ENCODE data around the gene PDE9A. TPM values are rescaled to one million over a fixed set of nuclear protein-coding genes. Genes with fewer than 3 reads are reported as not detected.

Gene PDE9A
- polyA plus RNA-seq, 2 of the 4 experiments (the other 2 are of a cell fraction), result 1.3 to 3.1 TPM

- H3K4me2 ChIP-seq, result no peak overlapping the region
- CTCF ChIA-PET, result no interaction called here
- H3K9me3 ChIP-seq, result no peaks in the 10 kb centered on the region
- no peak for DNase-seq (ENCODE audit: low read depth in 1 of 2, low spot score in 1 of 2)
- H3K4me3 ChIP-seq, result no peak overlapping the region
- no peak for FAIRE-seq
- ATAC-seq, result no peak
- 57% methylated on average over 6 of the region's 15 CpGs for WGBS (ENCODE audit: missing lambda C conversion rate)
- H3K27ac ChIP-seq, result no peak overlapping the region
- TF ChIP-seq BCL3 (IDR thresholded peaks at IDR 0.05), result no peak
- no peak for TF ChIP-seq EHF (CRISPR knock-in tag; IDR thresholded peaks at IDR 0.05)
- TF ChIP-seq EHMT2 (IDR thresholded peaks at IDR 0.05; ENCODE audit: low read depth), result no peak
- no peak for TF ChIP-seq NR3C1 (IDR thresholded peaks at IDR 0.05)
- TF ChIP-seq MYC (IDR thresholded peaks at IDR 0.05; ENCODE audit: borderline replicate concordance, low read length), result no peak
- no peak for TF ChIP-seq HES2 (IDR thresholded peaks at IDR 0.05)
- no peak for TF ChIP-seq CBX8 (IDR thresholded peaks at IDR 0.05)
- TF ChIP-seq REST (IDR thresholded peaks at IDR 0.05), result no peak
- no peak for TF ChIP-seq RFX5 (IDR thresholded peaks at IDR 0.05)
- TF ChIP-seq ZC3H11A (IDR thresholded peaks at IDR 0.05), result no peak
- no peak for TF ChIP-seq FOSB (CRISPR knock-in tag; IDR thresholded peaks at IDR 0.05)
- TF ChIP-seq TP53 (CRISPR knock-in tag; IDR thresholded peaks at IDR 0.05), result no peak
- TF ChIP-seq ELK1 (IDR thresholded peaks at IDR 0.05; ENCODE audit: low read depth, low read length), result no peak
- no peak for TF ChIP-seq GATA3 (IDR thresholded peaks at IDR 0.05; ENCODE audit: borderline replicate concordance)
- no peak for TF ChIP-seq ZSCAN20 (CRISPR knock-in tag; IDR thresholded peaks at IDR 0.05)
- no peak for TF ChIP-seq MAZ (IDR thresholded peaks at IDR 0.05; ENCODE audit: borderline replicate concordance, low read depth, low read length)
- no peak for TF ChIP-seq KDM5A (IDR thresholded peaks at IDR 0.05)
- no peak for TF ChIP-seq POLR2A (IDR thresholded peaks at IDR 0.05; ENCODE audit: low read length)
- POLR2A ChIA-PET, result no interaction called here
- H3K4me1 ChIP-seq, result no peaks in the 10 kb centered on the region
Measured at GRCh38 chr21:42663860-42664535, 10.6 kb downstream of the PDE9A start.

GRCh38 chr21:42664614-42665013 lies 11.2 kb downstream of the PDE9A start:
- ChIA-PET CTCF (no interaction called here), POLR2A (no interaction called here)
- Histone ChIP-seq H3K4me2 (no peak overlapping the region), H3K4me3 (no peak overlapping the region), H3K9me3 (no peaks in the 10 kb centered on the region), H3K4me1 (no peaks in the 10 kb centered on the region), H3K27ac (no peak overlapping the region)
- TF ChIP-seq ELK1 (IDR thresholded peaks at IDR 0.05; ENCODE audit: low read depth, low read length) (no peak), POLR2AphosphoS2 (conservative IDR thresholded peaks at IDR 0.05; ENCODE audit: low read length) (no peak), TP53 (CRISPR knock-in tag; IDR thresholded peaks at IDR 0.05) (no peak), JUNB (IDR thresholded peaks at IDR 0.05) (no peak), FOSB (CRISPR knock-in tag; IDR thresholded peaks at IDR 0.05) (no peak), HES2 (IDR thresholded peaks at IDR 0.05) (no peak), CHD2 (IDR thresholded peaks at IDR 0.05; ENCODE audit: low read length, partially characterized antibody) (no peak), GATA3 (IDR thresholded peaks at IDR 0.05; ENCODE audit: borderline replicate concordance) (no peak), HEYL (CRISPR knock-in tag; IDR thresholded peaks at IDR 0.05) (no peak), RFX5 (IDR thresholded peaks at IDR 0.05) (no peak), HDAC2 (IDR thresholded peaks at IDR 0.05) (no peak), USF2 (IDR thresholded peaks at IDR 0.05) (no peak), NFE2L2 (conservative IDR thresholded peaks at IDR 0.05; ENCODE audit: low read length) (no peak), SMC3 (IDR thresholded peaks at IDR 0.05) (no peak), NPAS2 (CRISPR knock-in tag; IDR thresholded peaks at IDR 0.05; ENCODE audit: borderline replicate concordance) (no peak), POLR2A (IDR thresholded peaks at IDR 0.05; ENCODE audit: low read length) (no peak), EHF (CRISPR knock-in tag; IDR thresholded peaks at IDR 0.05) (no peak), RARB (CRISPR knock-in tag; IDR thresholded peaks at IDR 0.05) (no peak), ZC3H11A (IDR thresholded peaks at IDR 0.05) (no peak), CHD4 (IDR thresholded peaks at IDR 0.05; ENCODE audit: borderline replicate concordance) (no peak)
- WGBS (ENCODE audit: missing lambda C conversion rate), result 96% methylated on average over 10 of the region's 10 CpGs
- ATAC-seq (no peak), FAIRE-seq (no peak), DNase-seq (ENCODE audit: low read depth in 1 of 2, low spot score in 1 of 2) (no peak)

Data from A549 (cell line).